Measurements from ENCODE around the gene GNA12.

Gene GNA12

GRCh38 chr7:2719007-2719406, 125.1 kb downstream of the GNA12 start:
- no peaks in the 10 kb centered on the region for H3K9me3 Mint-ChIP-seq
- peaks cover 57% of the 10 kb centered on the region for H3K4me1 Mint-ChIP-seq
- no peak overlapping the region for H3K4me3 Mint-ChIP-seq
- H3K27ac Mint-ChIP-seq, result no peak overlapping the region
- no peaks in the 10 kb centered on the region for H3K27me3 Mint-ChIP-seq (ENCODE audit: low read depth)
- H3K36me3 Mint-ChIP-seq (ENCODE audit: low read depth), result peaks cover 23% of the 10 kb centered on the region
- TF ChIP-seq CTCF (IDR thresholded peaks at IDR 0.05; ENCODE audit: unreplicated experiment in 3 of 3), result peak; percentile 18 to 46 (median 39)

- Mint-ChIP-seq H3K36me3 (ENCODE audit: low read depth) (peaks cover 28% of the 10 kb centered on the region), H3K4me3 (peak overlapping the region in 1 of 3 experiments; percentile 60), H3K27ac (peak overlapping the region; percentile 82 to 91 (median 89)), H3K4me1 (peaks cover 63% of the 10 kb centered on the region), H3K9me3 (no peaks in the 10 kb centered on the region), H3K27me3 (ENCODE audit: low read depth) (no peaks in the 10 kb centered on the region)
- TF ChIP-seq CTCF (IDR thresholded peaks at IDR 0.05; ENCODE audit: unreplicated experiment in 3 of 3), result no peak
These were observed 125.7 kb downstream of the GNA12 start for GRCh38 chr7:2718296-2718965.

- Mint-ChIP-seq H3K27me3 (ENCODE audit: low read depth) (no peaks in the 10 kb centered on the region), H3K9me3 (no peaks in the 10 kb centered on the region), H3K36me3 (ENCODE audit: low read depth) (peaks cover 30% of the 10 kb centered on the region), H3K27ac (peak overlapping the region; percentile 82 to 91 (median 89)), H3K4me3 (peak overlapping the region; percentile 47 to 72 (median 60)), H3K4me1 (peaks cover 63% of the 10 kb centered on the region)
- TF ChIP-seq CTCF (IDR thresholded peaks at IDR 0.05; ENCODE audit: unreplicated experiment in 3 of 3), result no peak
These were observed 126.5 kb downstream of the GNA12 start for GRCh38 chr7:2717293-2718261.

GRCh38 chr7:2716906-2717292, 127.2 kb downstream of the GNA12 start:
- H3K4me3 Mint-ChIP-seq, result peak overlapping the region; percentile 50 to 72 (median 54)
- H3K9me3 Mint-ChIP-seq, result no peaks in the 10 kb centered on the region
- no peak for TF ChIP-seq CTCF (IDR thresholded peaks at IDR 0.05; ENCODE audit: unreplicated experiment in 3 of 3)
- peaks cover 63% of the 10 kb centered on the region for H3K4me1 Mint-ChIP-seq
- H3K36me3 Mint-ChIP-seq (ENCODE audit: low read depth), result peaks cover 30% of the 10 kb centered on the region
- H3K27me3 Mint-ChIP-seq (ENCODE audit: low read depth), result no peaks in the 10 kb centered on the region
- peak overlapping the region; percentile 82 to 91 (median 89) for H3K27ac Mint-ChIP-seq

- peak overlapping the region; percentile 43 to 54 (median 50) for H3K4me3 Mint-ChIP-seq
- H3K27ac Mint-ChIP-seq, result peak overlapping the region; percentile 77 to 89 (median 82)
- H3K9me3 Mint-ChIP-seq, result no peaks in the 10 kb centered on the region
- no peak for TF ChIP-seq CTCF (IDR thresholded peaks at IDR 0.05; ENCODE audit: unreplicated experiment in 3 of 3)
- no peaks in the 10 kb centered on the region for H3K27me3 Mint-ChIP-seq (ENCODE audit: low read depth)
- peaks cover 30% of the 10 kb centered on the region for H3K36me3 Mint-ChIP-seq (ENCODE audit: low read depth)
- H3K4me1 Mint-ChIP-seq, result peaks cover 63% of the 10 kb centered on the region
These were observed 127.6 kb downstream of the GNA12 start for GRCh38 chr7:2716488-2716887.

All from nephron (organoid).